ENCODE results near the gene GPR32.
"Not testable (repeated sequence)": the region's sequence is repeated elsewhere in the genome, so short reads cannot be mapped to it uniquely, and the experiment has no call there.

The GPR32 gene

DNA sequence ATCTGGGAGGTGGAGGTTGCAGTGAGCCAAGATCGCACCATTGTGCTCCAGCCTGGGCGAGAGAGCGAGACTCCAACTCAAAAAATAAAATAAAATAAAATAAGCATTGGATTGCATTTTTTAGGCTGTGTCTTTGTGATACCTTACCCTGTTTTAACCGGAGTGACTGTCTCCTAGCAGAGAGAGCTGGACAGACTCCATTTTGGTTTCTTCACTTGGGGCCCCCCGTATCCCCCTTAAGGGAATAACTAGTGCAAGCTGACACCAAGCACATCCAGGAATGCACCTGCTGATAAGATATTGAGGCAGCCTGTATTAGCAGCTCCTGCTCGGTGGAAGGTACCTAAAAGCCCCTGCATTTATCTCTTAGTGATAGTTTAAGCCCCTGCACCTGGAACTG is 20.8 kb upstream of the GPR32 start:
- no peak for DNase-seq

DNA sequence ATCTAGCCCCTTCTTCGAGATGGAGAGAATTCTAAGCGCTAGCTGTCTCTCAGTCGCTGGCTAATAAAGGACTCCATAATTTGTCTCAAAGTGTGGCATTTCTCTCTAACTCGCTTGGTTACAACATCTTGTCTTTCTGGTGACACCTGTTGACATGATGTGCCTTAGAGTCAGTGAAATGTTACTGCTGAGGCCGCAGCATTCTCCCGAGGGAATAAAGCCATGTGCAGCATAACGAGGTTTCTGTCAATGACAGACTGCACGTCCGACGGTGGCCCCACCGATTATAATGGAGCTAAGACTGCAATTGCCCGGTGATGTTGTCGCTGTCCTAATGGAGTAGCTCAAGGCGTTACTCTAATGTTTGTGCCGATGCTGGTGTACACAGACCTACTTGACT is 20.3 kb upstream of the GPR32 start:
- DNase-seq = no peak

DNA sequence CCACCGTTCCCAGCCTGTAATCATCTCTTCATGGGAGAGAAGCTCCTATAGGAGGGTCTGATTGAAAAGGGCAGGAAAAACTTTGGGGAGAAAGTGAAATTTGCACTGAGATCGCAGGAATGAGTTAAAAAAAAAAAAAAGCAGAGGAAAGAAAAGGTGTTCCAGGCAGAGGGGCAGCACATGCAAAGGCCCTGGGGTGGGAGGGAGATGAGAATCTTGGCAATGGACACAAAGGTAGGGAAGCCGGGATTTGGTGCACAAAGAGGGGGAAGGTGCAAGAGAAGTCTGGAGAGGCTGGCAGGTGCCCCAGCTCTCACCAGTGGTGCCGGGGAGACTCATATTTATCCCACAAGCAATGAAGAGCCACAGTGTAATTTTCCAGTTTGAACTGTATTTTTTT is 16.4 kb upstream of the GPR32 start:
- no peak for DNase-seq

DNA sequence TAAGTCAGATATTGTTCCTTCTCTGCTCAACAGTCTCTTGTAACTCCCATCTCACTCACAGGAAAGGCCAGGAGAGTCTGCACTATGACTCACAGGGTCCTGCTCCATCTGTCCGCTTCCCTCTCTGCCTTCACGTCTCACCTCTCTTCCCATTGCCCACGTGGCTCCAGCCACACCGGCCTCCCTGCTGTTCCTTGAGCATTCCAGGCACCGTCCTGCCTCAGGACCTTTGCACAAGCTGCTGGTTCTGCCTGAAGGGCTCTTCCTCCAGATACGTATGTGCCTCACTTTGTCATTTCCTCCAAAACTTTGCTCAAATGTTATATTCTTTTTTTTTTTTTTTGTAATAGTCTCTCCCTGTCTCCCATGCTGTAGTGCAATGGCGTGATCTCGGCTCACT is 14.0 kb upstream of the GPR32 start:
- not testable (repeated sequence) for DNase-seq

DNA sequence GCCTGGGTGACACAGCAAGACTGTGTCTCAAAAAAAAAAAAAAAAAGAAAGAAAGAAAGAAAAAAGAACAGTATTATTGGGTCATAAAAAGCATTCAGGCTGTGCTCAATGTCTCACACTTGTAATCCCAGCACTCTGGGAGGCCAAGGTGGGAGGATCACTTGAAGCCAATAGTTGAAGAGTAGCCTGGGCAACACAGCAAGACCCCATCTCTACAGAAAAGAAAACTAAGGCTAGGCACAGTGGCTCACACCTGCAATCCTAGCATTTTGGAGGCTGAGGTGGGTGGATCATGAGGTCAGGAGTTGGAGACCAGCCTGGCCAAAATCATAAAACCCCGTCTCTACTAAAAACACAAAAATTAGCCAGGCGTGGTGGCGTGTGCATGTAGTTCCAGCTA is 12.6 kb upstream of the GPR32 start:
- DNase-seq = not testable (repeated sequence)

DNA sequence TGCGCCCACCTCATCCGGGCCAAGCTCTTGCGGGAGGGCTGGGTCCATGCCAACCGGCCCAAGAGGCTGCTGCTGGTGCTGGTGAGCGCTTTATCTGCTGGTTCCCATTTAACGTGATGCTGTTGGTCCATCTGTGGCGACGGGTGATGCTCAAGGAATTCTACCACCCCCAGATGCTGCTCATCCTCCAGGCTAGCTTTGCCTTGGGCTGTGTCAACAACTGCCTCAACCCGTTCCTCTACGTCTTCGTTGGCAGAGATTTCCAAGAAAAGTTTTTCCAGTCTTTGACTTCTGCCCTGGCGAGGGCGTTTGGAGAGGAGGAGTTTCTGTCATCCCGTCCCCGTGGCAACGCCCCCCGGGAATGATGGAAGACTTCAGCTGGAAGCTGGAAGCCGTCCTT is 11.2 kb upstream of the GPR32 start:
- DNase-seq = not testable (repeated sequence)

DNA sequence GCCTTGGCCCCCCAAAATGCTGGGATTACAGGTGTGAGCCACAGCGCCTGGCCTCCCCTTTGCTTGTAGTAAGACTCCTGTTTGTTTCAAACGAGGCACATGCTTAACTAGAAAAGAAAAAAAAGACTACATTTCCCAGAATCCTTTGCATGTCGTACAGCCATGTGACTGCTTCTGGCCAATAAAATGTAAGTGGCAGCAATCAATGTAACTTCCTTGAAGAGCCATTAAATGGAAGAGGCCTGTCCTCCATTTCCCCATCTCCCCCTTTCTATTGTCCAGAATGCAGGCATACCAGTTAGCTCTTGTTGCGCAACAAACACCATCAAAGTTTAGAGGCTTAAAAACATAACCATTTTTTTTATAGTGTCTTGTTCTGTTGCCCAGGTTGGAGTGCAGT is 10.4 kb upstream of the GPR32 start:
- no peak for DNase-seq

DNA sequence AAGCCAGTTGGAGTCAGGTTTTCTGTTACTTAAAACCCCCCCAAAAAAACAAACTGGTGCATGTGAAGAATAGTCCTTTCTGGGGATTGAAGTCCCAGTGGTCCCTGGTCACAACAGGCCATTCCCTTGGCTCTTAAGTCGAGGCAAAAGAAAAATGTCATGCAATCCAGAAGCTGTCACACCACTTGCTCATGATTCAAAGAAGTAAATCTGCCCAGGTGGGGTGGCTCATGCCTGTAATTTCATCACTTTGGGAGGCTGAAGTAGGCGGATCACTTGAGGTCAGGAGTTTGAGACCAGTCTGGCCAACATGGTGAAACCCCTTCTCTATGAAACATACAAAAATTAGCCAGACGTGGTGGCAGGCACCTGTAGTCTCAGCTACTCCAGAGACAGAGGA is 8.8 kb upstream of the GPR32 start:
- DNase-seq = not testable (repeated sequence)

DNA sequence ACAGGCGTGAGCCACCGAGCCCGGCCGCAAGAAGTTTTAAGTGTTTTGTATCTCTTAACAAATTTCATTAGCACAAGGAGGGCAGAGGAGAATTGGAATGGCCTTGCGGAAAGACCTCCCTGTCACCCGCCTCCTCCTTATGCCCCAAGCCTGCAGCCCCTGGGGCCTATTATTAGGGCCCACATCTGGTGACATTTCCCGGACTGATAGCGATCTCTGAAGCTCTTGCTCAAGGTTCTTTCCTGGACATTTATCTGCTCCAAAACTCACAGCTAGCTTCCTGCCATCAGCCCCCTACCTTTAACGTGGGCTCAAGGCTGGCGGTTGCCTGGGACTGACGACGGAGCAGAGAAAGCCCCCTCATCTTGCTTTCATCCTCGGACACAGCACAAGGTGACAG is 6.7 kb upstream of the GPR32 start:
- DNase-seq = not testable (repeated sequence)

DNA sequence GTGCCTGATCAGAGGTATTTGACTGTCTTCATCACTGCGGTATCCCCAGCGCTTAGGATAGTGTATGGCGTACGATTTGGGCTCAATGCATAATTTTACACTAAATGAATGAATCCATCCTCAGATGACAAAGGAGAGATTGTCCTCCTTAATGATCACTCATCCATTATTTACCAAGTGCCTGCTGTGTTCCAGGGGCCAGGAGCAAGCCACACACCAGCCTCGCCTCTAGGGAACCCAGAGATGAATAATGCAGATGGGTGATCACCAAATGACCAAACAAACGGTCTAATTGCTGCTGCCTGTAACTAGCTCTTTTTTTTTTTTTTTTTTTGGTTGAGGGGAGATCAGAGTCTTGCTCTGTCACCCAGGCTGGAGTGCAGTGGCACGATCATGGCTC is 5.9 kb upstream of the GPR32 start:
- DNase-seq = no peak

DNA sequence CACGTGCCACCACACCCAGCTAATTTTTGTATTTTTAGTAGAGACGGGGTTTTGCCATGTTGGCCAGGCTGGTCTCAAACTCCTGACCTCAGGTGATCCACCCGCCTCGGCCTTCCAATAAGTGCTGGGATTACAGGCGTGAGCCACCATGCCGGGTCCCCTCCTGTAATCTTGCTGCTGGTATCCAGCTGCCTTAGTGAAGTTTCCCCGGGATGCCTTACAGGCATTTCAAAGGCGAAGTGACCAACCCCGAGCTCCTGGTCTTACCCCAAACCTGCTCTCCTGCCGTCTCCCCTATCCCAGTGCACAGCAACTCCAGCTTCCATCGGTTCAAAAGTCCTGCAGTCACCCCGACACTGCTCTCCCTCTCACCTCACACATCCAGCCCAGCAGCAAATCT is 3.5 kb upstream of the GPR32 start:
- DNase-seq = not testable (repeated sequence)

DNA sequence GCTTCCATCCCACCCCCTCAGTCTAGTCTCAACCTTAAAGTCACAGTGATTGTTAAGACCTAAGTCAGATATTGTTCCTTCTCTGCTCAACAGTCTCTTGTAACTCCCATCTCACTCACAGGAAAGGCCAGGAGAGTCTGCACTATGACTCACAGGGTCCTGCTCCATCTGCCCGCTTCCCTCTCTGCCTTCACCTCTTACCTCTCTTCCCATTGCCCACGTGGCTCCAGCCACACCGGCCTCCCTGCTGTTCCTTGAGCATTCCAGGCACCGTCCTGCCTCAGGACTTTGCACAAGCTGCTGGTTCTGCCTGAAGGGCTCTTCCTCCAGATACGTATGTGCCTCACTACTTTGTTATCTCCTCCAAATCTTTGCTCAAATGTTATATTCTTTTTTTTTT is 3.0 kb upstream of the GPR32 start:
- DNase-seq = not testable (repeated sequence)

DNA sequence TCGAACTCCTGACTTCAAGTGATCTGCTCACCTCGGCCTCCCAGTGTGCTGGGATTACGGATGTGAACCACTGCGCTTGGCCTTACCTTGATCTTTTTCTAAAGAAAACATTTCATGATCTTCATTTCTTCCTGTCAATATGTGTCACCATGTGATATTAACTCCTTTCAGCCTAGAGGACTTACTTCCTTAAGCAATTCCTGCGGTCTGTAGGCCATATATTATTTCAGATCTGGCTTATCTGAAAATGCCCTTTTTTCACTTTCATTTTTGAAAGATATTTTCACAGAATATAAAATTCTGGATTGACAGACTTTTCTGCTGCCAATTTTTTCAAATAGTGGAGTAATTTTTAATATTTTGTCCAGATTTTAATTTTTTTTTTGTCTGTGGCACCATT is 2.0 kb upstream of the GPR32 start:
- DNase-seq = no peak

DNA sequence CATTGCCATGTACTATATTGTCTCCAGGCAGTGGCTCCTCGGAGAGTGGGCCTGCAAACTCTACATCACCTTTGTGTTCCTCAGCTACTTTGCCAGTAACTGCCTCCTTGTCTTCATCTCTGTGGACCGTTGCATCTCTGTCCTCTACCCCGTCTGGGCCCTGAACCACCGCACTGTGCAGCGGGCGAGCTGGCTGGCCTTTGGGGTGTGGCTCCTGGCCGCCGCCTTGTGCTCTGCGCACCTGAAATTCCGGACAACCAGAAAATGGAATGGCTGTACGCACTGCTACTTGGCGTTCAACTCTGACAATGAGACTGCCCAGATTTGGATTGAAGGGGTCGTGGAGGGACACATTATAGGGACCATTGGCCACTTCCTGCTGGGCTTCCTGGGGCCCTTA is 624 bp downstream of the GPR32 start:
- no peak for DNase-seq

DNA sequence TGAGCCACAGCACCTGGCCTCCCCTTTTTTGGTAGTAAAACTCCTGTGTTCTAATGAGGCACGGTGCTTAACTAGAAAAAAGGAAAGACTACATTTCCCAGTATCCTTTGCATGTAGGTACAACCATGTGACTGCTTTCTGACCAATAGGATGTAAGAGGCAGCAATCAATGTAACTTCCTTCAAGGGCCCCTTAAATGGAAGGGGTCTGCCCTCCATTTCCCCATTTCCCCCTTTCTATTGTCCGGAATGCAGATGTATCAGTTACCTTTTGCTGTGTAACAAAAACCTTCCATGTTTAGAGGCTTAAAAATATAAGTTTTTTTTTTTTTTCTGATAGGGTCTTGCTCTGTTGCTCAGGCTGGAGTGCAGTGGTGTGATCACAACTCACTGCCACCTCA is 2.2 kb downstream of the GPR32 start:
- no peak for DNase-seq

DNA sequence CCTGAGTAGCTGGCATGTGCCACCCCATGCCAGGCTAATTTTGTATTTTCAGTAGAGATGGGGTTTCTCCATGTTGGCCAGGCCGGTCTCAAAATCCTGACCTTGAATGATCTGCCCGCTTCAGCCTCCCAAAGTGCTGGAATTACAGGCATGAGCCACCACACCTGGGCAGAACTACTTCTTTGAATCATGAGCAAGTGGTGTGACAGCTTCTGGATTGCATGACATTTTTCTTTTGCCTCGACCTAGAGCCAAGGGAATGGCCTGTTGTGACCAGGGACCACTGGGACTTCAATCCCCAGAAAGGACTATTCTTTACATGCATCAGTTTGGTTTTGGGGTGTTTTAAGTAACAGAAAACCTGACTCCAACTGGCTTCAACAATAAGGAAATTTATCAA is 2.6 kb downstream of the GPR32 start:
- DNase-seq = not testable (repeated sequence)

DNA sequence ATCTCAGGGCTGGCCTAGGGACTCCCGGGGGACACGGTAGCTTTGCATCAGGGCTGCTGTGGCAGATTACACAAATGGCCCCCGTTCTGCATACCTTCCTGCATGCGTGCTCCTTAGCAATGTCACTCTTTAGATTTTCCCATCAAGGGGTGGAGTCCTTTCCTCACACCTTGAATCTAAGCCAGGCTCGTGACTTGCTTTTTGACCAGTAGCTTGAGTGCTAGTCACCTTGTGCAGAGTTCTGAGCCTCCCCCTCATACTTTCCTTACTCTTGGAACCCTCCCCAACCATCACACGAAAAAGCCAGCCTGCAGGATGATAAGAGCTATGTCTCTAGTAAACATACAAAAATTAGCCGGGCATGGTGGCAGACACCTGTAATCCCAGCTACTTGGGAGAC is 3.2 kb downstream of the GPR32 start:
- not testable (repeated sequence) for DNase-seq

DNA sequence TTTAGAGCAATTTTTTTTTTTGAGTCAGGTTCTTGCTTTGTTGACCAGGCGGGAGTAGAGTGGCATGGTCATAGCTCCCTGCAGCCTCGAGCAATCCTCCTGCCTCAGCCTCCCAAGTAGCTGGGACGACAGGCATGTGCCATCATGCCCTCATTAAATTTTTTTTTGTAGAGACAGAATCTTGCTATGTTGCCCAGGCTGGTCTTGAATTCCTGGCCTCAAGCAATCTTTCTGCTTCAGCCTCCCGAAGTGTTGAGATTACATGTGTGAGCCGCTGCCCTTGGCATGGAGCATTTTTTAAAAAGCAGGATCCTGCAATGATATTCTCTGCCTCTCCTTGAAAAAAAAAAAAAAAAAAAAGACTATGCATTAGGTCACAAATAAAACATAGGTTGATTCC is 5.9 kb downstream of the GPR32 start:
- no peak for DNase-seq

DNA sequence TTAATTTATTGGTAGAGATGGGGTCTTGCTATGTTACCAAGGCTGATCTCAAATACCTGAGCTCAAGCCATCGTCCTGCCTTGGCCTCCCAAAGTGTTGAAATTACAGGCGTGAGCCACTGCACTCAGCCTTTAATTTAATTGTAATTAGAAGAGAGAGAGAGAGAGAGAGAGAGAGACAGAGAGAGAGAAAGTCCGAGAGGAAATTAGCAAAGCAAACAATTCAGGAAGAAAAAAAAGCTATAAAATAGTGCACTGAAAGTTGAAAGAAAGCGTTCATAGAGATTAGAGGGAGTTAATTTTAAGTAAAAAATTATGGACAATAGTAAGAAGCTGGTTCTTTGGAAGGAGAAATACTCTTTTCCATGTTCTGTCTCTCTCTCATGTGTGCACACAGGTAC is 7.0 kb downstream of the GPR32 start:
- DNase-seq = no peak

DNA sequence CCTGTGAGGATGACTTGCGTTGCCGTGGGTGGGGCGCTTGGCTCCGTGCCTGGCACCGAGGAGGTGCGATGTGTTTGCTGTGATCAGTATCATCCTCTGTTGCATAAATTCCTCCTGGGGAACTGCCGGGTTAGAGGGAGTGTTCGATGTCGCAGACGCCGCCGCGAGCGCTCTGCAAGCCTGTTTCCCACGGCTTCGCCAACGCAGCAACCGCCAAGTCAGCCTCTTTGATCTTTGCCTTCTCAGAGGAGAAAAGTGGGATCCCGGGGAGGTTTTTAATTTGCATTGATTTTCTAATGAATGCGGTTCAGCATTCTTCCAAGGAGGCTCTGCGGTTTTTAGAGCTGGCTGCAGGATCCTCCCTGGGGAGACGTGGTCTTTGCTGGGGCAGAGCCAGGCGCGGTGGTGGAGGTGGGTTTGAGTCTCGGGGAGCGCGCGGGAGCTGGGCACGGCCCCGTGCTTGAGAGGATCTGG is 7.6 kb downstream of the GPR32 start:
- DNase-seq = no peak

DNA sequence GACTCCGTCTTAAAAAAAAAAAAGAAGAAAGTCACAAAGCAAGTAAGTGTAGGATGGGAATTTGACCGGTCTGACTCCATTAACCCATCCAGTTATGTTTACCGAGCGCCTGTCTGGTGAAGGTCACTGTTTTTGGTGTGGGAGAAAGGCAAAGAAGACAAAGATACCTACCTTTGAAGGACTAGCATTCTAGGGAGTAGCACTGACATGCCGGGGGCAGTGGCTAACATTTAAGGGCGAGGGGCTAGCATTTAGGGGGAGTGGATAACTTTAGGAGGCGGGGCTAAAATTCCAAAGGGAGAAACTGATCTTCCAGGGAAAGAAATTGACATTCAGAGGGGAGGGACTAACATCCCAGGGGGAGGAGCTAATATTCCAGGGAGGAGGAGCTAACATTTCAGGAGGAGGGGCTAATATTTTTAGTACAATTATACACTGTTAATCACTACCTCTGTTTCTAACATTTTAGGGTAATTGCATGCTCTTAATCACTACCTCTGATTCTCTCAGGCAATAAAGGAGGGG is 8.7 kb downstream of the GPR32 start:
- DNase-seq = no peak

DNA sequence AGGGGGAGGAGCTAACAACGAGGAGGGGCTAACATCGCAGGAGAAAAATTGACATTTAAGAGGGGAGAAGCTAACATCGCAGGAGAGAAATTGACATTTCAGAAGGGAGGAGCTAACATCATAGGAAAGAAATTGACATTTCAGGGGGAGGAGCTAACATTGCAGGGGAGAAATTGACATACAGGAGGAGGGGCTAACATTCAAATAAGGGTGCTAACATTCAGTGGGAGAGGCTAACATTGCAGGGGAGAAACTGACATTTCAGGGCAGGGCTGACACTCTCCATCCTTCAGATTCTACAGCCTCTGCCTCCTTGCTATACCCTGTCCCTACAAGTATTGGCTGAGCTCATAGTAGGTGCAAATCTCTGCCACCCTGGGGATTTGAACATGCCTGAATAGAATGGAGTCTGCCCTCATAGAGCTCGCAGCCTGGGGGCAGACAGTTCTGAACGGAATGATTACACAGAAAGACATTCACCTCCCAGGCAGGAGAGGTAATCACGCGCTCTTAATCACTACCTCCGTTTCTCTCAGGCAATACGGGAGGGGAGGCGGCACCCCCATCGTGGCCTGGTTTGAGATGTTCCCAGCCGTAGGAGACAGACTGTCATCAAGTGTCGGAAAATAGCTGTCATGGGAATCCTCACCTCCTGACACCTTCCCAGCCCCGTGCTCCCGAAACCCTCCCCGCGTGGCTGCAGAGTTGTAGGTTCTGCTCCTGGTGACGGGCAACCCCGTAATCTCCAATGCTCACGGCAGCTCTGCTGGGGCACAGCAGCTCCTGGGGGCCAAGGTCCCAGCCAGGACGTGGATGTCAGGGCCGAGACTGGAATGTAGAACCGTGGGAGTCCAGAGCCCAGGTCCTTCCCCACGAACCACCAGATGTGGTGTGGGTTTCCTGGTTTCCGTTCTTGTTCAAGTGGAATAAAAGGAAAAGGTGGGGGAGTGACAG is 9.5 kb downstream of the GPR32 start:
- no peak for DNase-seq

DNA sequence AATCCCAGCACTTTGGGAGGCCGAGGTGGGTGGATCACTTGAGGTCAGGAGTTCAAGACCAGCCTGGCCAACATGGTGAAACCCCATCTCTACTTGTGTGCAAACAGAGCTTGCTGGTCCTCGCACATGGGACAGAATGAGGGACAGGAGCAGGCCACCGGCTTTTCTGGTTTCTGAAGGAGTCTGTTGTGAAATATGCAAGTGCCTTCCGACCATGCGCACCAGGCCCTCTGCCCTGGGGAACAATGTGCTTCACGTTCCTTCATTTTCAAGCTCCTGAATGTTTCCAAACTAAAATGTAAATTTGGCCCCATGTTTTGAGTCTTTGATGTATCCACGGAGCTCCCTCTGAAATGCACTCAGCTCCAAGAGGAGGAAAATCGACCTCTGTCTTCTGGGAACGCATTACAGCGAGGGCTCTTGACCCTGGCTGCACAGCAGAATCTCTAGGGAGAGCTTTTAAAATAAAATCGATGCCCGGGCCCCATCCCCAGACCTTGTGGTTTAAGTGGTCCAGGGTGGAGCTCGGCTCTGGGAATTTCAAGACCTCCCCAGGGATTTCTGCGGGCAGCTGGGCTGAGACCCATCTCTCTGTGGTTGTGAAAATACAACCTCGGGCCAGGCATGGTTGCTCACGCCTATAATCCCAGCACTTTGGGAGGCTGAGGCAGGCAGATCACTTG is 10.6 kb downstream of the GPR32 start:
- no peak for DNase-seq

DNA sequence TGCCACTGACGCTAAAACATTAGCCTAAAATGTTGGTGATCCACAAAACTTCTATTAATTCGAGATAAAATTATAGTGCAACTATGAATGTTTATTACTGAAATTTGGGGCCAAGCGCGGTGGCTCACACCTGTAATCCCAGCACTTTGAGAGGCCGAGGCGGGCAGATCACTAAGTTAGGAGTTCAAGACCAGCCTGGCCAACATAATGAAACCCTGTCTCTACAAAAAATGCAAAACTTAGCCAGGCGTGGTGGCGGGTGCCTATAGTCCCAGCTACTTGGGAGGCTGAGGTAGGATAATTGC is 13.5 kb downstream of the GPR32 start:
- DNase-seq = not testable (repeated sequence)
